GM19099 (cell line): Measurements from ENCODE around the gene N4BP2L2.

Experiments used
- POLR2A ChIP-seq: IDR thresholded peaks from 3 replicates; pipeline ENCODE4 v1.6.1; 2011; ENCODE audit warnings: low read depth; ENCODE audit not compliant: insufficient read length; ENCODE audit errors: extremely low read depth

Gene N4BP2L2

DNA sequence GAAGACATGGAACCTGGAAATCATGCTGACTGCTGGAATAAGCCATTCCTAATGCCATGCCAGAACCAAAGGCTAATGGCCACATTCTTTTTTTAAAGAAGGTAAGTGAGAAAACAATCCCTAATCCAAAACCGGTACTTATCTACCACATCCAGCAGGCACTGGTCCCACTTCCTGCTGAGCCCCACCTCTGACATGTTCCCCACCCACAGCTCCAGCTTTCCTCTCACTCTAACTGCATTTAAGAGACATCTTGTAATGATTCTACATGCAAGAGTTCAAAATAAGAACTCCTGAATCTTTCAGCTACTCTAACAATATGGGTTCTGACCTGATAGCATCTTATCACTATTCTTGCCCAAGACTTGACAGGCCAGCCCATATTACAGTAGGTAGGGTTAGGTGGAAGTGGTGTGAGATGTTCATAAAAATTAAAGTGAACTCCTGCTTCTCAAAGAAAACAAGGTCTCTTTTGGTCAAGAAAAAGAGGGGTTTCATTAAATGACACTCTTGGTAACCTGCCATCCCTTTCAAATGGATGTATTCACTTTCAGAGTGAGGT is 41.9 kb downstream of the N4BP2L2 start:
- no peak for TF ChIP-seq POLR2A

DNA sequence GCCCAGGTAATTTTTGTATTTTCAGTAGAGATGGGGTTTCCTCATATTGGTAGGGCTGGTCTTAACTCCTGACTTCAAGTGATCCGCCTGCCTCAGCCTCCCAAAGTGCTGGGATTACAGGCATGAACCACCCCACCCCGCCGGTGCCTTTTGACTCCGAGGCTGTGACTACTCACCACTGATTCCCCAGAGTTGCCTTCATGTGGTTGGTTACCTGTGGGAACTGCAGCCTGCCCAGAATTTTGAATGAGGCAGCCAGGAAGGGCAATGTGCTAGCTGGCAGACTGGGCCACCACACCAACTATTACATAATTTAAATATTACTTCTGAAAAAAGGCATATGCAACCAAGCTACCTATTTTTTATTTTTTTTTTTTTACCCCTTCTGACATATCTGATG is 42.8 kb downstream of the N4BP2L2 start:
- TF ChIP-seq POLR2A = no peak

DNA sequence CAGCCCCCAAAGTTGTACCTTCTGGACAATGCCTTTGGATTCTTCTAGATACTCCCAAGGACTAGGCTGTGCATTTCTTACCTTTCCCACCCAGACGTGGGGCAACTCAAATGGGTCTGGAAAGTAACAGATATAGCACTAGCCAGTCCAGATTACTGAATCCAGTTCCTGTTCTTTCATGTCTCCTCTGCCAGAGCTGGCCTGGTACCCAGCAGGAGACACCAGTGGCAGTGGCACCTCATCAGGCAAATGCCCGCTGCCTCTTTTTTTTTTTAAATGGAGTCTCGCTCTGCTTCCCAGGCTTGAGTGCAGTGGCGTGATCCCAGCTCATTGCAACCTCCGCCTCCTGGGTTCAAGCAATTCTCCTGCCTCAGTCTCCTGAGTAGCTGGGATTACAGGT is 43.2 kb downstream of the N4BP2L2 start:
- TF ChIP-seq POLR2A = no peak

DNA sequence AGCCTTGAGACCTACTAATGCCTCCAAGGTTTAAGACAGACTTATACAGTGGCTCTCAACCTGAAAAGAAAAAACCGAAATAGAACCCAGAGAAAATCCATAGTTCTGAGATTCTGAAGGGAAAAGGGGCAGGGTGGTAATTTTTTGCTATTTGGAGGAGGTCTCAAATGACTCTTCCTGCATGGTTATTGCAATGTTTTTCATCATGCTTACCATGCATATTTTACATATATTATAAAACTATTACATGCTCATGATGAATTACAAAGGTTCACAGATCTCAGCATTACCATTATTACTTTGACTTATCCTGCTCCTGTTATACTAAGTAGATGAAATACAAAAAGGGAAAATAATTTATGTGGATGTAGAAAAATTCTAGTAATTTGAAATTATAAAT is 47.6 kb downstream of the N4BP2L2 start:
- TF ChIP-seq POLR2A = no peak

DNA sequence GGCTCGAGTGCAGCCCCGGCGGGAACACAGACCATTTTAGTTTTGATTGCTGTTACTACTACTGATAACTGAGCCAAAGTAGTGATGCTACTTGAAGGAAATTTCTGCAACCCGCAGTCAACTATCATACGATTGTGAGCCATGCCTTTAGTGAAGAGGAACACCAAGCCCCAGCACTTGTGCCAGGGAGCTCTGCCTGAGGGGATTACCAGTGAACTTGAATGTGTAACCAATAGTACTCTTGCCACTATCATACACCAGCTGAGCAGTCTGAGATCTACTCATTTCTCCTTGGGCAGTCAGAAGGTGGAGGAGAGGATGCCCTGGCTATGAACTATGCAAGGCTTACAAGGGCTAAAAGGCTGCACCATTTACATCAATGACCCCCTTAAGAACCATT is 61.7 kb downstream of the N4BP2L2 start:
- no peak for TF ChIP-seq POLR2A

DNA sequence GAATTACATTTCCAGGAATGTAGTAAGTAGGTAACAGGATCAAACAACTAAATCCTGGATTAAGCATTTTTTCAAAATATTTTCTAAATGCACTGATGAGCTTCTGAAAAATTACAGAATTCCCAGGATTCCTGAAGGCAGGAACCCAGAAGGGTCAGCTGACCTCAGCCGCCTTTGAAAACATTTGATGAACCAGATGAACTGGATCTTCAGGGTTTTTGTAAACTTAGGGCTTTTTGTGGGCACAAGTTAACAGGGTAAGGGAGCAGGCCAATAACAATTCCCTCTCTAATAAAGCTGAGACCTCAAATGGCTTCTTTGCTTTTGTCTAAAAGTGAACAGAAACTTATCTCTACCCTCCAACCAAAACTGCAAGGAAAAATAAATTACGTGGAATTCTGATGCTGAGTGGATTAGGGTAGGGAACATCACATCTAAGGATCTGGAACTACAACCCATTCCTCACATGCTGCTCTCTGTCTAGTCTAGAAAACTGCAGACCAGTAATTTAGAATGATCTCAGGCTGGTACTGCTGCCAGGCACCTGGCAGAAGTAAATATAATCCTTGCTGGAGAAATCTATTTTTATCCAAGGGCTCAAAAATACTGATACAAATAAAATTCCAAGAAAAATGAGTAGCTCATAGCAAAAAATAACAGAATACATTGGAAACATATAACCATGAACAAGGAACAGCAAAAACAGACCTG is 62.4 kb downstream of the N4BP2L2 start:
- no peak for TF ChIP-seq POLR2A

DNA sequence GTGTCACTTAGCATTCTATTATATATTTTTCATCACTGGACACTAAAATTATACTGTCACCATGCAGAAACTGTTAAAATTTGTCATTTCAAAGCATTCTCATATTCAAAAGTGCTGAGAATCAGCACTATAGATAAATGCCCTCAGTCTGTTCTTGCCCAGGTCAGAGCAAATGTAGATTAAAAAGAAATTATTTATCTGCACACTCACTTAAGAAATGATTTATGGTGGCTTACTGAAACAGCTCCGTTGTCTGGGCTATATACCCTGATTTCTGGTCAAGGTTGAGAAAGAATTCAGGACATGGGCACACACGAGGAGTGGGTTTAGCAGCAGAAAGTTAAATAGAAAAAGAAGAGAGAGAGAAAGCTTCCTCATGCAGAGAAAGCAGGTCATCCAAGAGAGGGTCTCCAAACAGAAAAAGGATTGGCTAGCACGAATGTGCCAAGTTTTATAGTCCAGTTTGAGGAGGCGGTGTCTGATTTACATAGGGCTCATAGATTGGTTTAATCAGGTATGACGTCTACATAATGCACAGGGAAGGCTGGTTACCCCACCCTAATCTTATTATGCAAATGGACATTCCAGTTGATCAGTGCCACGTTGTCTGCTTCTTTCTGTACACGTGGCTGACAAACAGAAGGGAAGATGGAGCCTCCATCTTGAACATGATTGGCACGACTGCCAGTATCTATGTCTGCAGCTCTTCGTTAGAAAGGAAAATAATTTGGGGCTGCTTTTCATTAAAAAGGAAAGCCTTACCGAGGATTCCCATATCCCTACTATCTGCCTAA is 63.4 kb downstream of the N4BP2L2 start:
- TF ChIP-seq POLR2A = no peak

DNA sequence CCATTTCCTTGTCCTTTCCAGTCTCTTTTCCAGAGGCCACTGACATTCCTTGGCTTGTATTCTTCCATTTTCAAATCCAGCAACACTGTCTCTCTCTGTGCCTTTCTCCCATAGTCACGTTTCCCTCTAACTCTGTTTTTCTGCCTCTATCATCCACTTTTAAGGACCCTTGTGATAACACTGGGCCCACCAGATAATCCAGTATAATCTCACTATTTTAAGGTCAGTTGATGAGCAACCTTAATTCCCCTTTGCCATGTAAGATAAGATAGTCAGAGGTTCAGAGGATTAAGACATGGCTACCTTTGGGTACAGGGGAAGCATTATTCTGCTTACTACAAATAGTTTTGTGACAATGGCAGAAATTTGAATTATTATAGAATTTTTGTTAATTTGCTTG is 64.9 kb downstream of the N4BP2L2 start:
- TF ChIP-seq POLR2A = no peak

DNA sequence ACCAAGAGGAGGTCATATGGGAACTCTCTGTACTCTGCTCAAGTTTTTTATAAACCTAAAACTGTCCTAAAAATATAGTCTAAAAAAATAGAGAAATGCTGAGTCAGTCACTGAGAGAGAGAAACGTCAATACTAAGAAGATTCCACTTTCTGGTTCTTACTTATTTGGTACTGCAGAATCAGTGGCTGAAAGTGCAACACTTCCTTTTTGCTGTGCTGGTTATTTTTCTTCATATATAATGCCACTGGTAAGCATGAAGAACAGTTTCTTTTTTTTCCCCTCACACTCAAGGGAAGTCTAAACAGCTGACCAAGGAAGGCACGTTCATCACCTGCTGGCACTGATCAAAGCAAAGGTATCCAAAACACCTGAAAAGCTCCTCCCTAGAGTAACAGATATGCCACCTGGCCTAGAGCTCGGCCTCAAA is 66.4 kb downstream of the N4BP2L2 start:
- TF ChIP-seq POLR2A = no peak

DNA sequence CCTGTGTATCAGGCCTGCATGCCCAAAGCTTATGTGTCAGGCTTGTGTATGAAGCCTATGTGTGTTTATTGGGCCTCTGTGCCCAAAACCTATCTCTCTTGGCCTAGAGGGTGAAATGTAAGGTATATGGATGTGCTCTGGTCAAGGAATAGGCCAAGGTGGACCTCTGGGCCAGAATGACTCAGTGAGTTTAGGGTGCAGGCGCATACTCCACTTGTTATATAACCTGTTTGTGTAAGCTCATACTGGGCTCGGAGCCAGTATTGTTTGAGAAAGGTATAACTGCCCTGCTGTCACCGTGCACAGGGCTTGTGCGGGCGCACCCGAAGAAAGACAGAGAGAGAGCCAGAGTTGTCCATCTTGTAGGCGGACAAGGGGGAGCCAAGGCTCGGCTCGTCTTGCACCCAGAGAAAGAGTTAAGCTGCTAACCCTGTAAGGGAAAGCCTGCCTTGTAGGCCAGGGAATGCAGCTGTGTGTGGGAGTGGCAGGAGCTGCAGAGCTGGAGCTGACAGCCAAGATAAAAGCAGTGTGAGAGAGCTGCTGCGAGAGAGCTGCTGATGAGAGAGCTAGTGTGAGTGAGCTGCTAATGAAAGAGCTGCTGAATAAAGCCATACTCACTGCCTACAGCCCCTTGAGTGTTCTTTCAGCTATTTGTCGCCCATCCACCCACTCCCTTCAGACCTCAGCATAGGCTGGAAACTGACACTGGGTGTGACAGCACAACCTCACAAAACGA is 67.2 kb downstream of the N4BP2L2 start:
- TF ChIP-seq POLR2A = no peak

DNA sequence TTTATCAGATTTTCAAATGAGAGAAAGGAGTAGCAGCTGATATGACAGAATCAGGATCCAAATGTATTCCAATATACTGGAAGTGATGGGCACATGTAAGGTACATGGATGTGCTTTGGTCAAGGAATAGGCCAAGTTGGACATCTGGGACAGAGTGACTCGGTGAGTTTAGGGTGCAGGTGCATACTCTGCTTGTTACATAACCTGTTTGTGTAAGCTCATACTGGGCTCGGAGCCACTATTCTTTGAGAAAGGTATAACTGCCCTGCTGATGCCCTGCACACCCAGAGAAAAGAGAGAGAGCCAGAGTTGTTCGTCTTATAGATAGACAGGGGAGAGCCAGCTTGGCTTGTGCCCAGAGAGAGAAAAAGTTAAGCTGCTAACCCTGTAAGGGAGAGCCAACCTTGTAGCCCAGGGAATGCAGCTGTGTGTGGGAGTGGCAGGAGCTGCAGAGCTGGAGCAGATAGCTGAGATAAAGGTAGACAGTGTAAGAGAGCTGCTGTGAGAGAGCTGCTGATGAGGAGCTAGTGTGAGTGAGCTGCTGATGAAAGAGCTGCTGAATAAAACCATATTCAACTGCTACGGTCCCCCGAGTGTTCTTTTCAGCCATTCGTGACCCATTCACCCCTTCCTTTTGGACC is 70.0 kb downstream of the N4BP2L2 start:
- TF ChIP-seq POLR2A = no peak

DNA sequence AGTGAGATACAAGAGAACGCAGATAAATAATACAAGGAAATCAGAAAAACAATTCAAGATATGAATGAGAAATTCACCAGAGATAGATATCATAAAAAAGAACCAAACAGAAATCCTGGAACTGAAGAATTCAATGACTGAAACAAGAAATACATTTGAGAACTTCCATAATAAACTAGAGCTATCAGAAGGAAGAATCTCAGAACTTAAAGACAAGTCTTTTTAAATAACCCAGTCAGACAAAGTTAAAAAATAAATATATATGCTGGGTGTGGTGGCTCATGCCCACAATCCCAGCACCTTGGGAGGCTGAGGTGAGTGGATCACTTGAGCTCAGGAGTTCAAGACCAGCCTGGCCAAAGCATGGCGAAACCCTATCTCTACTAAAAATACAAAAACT is 82.0 kb downstream of the N4BP2L2 start:
- TF ChIP-seq POLR2A = no peak

DNA sequence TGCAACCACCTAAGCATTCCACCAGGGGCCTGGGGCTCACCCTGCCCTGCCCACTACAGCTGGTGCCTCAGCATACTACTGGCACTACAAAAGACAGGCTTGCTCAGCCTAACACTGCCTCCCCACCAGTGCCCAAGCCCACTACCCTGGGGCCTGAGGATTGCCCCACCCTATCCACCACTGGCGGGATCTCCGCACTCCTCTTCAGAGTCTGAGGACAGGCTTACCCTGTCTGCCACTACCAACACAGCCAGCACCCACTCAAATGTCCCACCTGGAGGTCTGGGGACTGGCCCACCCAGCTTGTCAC is 83.0 kb downstream of the N4BP2L2 start:
- no peak for TF ChIP-seq POLR2A

DNA sequence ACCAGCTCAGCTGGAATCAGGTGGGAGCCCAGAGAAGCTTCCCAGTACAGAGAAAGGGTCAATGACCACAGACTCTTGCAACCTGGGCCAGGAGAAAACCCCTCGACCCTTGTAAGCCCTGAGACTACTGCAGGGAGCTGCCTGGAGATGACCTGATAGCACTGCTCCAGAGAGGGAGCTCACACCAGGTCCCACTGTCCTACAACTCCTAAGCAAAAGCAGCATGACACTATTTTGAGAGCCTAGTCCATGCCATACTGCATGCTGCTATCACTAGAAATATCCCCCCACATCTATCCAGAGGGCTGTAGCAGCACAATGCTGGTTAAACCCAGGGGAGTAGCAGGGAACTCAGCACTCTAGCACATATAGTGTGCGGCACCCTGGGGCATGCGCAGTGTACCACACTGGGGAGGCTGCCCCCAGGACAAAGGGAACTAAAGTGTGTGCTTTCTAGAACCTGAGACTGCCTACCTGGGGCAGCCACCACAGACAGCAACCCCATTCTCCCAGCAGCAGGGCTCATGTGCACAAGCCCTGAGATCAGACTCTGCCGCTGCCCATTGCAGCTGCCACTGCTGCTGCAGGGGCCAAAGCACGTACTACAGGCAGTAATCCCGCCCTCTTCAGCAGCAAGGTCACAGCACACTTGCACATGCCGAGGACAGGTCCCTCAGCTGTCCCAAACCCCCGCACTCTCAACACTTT is 83.6 kb downstream of the N4BP2L2 start:
- no peak for TF ChIP-seq POLR2A
